Measurements from ENCODE around the gene RPL36AL.

RPL36AL gene

GRCh38 chr14:49578141-49578540 is 42.3 kb downstream of the RPL36AL start:
- no peak for DNase-seq

- DNase-seq: no peak
Observed at GRCh38 chr14:49574038-49574437, 46.4 kb downstream of the RPL36AL start.

GRCh38 chr14:49569281-49569680 is 51.1 kb downstream of the RPL36AL start:
- DNase-seq: no peak

Measured in DMS79 (cell line).